Neutrophil (primary cell): ENCODE measurements around the gene FASTKD3.

ENCODE experiments used
- H3K27ac ChIP-seq: fragments of 200-600 bp; sonication (generic); 2 replicates; pipeline ENCODE4 v1.5.1; 2016; ENCODE audit warnings: mild to moderate bottlenecking, moderate library complexity
- H3K27me3 ChIP-seq: fragments of 200-600 bp; sonication (generic); 2 replicates; pipeline ENCODE4 v1.6.0; 2016; ENCODE audit warnings: mild to moderate bottlenecking
- H3K36me3 ChIP-seq: fragments of 200-600 bp; sonication (generic); 2 replicates; pipeline ENCODE4 v1.5.1; 2017
- H3K4me1 ChIP-seq, 2 experiments: fragments of 200-600 bp in 1 of 2; sonication (generic) in 1 of 2; 1 replicate in 1 of 2; 2 replicates in 1 of 2; pipeline versions ENCODE4 v1.5.1 to v1.6.1; 2013 to 2016; ENCODE audit warnings: low read depth in 1 of 2, low read length in 1 of 2, mild to moderate bottlenecking in 1 of 2, moderate library complexity in 1 of 2; ENCODE audit not compliant: control insufficient read depth in 1 of 2, insufficient read depth in 1 of 2
- H3K4me3 ChIP-seq, 2 experiments: fragments of 200-600 bp in 1 of 2; sonication (generic) in 1 of 2; 1 replicate in 1 of 2; 2 replicates in 1 of 2; pipeline ENCODE4 v1.5.1; 2013 to 2016; ENCODE audit warnings: low read depth in 1 of 2, low read length in 1 of 2, mild to moderate bottlenecking in 1 of 2, moderate library complexity in 1 of 2
- H3K9me3 ChIP-seq: fragments of 200-600 bp; sonication (generic); 2 replicates; pipeline ENCODE4 v1.5.1; 2016
- CTCF ChIP-seq: fragments of 200-600 bp; sonication (generic); IDR thresholded peaks from 2 replicates; pipeline ENCODE4 v1.5.1; 2016; ENCODE audit warnings: antibody characterized with exemption

Gene FASTKD3

GRCh38 chr5:7824995-7825394 is 43.8 kb downstream of the FASTKD3 start:
- H3K36me3 ChIP-seq = no peaks in the 10 kb centered on the region
- no peak for TF ChIP-seq CTCF
- H3K4me1 ChIP-seq = peaks cover 6% of the 10 kb centered on the region in 2 experiments
- no peak overlapping the region for H3K4me3 ChIP-seq
- H3K9me3 ChIP-seq = no peaks in the 10 kb centered on the region
- H3K27ac ChIP-seq = no peak overlapping the region
- H3K27me3 ChIP-seq = no peaks in the 10 kb centered on the region

- Histone ChIP-seq H3K27ac (no peak overlapping the region), H3K9me3 (no peaks in the 10 kb centered on the region), H3K4me3 (no peak overlapping the region), H3K27me3 (no peaks in the 10 kb centered on the region), H3K4me1 (peaks cover 6% of the 10 kb centered on the region in 2 experiments), H3K36me3 (no peaks in the 10 kb centered on the region)
- TF ChIP-seq CTCF = no peak
Measured at GRCh38 chr5:7823594-7823993, 45.2 kb downstream of the FASTKD3 start.

- Histone ChIP-seq H3K4me1 (peaks cover 6% of the 10 kb centered on the region in 2 experiments), H3K4me3 (no peak overlapping the region), H3K36me3 (no peaks in the 10 kb centered on the region), H3K9me3 (no peaks in the 10 kb centered on the region), H3K27ac (no peak overlapping the region), H3K27me3 (no peaks in the 10 kb centered on the region)
- no peak for TF ChIP-seq CTCF
Measured at GRCh38 chr5:7822449-7822848, 46.4 kb downstream of the FASTKD3 start.

DNA sequence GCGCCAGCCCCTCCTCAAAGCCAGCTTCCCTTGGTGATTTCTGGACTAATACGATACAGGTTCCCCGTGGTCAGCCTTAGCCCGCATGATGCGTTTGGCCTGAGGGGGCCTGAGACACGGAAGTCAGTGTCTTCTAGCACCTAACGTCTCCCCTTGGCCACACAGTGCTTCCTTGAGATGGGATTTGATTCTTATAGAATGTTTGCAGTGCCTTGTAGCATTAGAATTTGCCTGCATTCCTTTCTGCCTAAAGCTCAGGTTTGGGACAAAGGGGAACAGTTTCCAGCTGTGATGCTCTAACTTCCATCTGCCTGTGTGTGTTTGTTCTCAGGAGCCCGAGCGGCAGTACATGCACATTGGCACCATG is 52.3 kb downstream of the FASTKD3 start:
- TF ChIP-seq CTCF = no peak
- Histone ChIP-seq H3K9me3 (no peaks in the 10 kb centered on the region), H3K36me3 (no peaks in the 10 kb centered on the region), H3K4me3 (no peak overlapping the region), H3K27me3 (no peaks in the 10 kb centered on the region), H3K4me1 (peaks cover 13 to 22% of the 10 kb centered on the region in 2 experiments), H3K27ac (no peak overlapping the region)

DNA sequence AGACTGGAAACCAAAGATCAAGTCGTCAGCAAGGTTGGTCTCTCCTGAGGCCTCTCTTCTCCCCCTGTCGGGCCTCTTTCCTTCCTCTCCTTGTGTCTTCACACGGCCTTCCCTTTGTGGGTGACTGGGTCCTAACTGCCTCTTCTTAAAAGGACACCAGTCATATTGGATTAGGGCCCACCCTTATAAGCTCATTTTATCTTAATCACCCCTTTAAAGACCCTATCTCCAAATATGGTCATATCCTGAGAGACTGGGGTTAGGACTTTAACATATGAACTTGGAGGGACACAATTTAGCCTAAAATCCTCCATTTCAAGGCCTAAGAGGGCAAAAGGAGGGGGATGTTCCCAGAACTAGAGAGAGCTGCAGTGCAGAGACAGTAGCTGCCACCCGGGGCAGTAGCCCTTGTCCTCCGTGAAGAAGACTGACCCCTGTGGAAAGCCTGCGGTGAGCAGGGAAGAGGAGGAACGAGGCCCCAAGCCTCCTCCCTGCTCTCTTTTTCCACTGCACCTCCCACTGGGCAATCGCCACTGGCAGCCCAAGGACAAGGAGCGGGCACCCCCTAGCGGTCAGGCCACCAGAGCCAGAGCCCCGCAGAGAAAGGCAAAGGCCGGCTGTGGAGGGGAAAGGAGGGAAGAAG is 52.8 kb downstream of the FASTKD3 start:
- H3K27ac ChIP-seq = no peak overlapping the region
- no peak overlapping the region for H3K4me3 ChIP-seq
- H3K36me3 ChIP-seq = no peaks in the 10 kb centered on the region
- no peaks in the 10 kb centered on the region for H3K27me3 ChIP-seq
- H3K9me3 ChIP-seq = no peaks in the 10 kb centered on the region
- peaks cover 11 to 20% of the 10 kb centered on the region in 2 experiments for H3K4me1 ChIP-seq
- peak; percentile 46 for TF ChIP-seq CTCF
